A549 (cell line): ENCODE results near the gene CPAMD8.

Experiments
- CBX8 ChIP-seq: fragments of 200-600 bp; sonication (generic); IDR thresholded peaks from 2 replicates; pipeline ENCODE4 v1.6.1; 2016
- CHD2 ChIP-seq: fragments of 150-350 bp; IDR thresholded peaks from 2 replicates; pipeline ENCODE4 v1.6.1; 2014; ENCODE audit warnings: low read length; ENCODE audit not compliant: partially characterized antibody
- CTCF ChIP-seq: fragments of >200 bp; sonication (Bioruptor Twin); formaldehyde crosslinking; IDR thresholded peaks from 3 replicates; pipeline ENCODE4 v1.5.1; 2016
- JUN ChIP-seq, 2 experiments: fragments of >200 bp; sonication (Bioruptor Twin); formaldehyde crosslinking; IDR thresholded peaks; 2 replicates in 1 of 2; 3 replicates in 1 of 2; pipeline ENCODE4 v1.6.1; 2016 to 2017
- KDM1A ChIP-seq: fragments of 200-600 bp; sonication (generic); IDR thresholded peaks from 2 replicates; pipeline ENCODE4 v1.6.1; 2016; ENCODE audit warnings: low read depth, mild to moderate bottlenecking
- RAD21 ChIP-seq, 2 experiments: fragments of >200 bp in 1 of 2; sonication (Bioruptor Twin) in 1 of 2; formaldehyde crosslinking in 1 of 2; IDR thresholded peaks in 1 of 2; conservative IDR thresholded peaks in 1 of 2; 2 replicates in 1 of 2; 3 replicates in 1 of 2; pipeline ENCODE4 v1.6.1; 2012 to 2018; ENCODE audit warnings: inconsistent platforms in 1 of 2
- RFX5 ChIP-seq: fragments of 450-650 bp; IDR thresholded peaks from 2 replicates; pipeline ENCODE4 v1.7.1; 2014; ENCODE audit warnings: antibody characterized with exemption, mild to moderate bottlenecking, moderate library complexity
- SMC3 ChIP-seq: fragments of >200 bp; sonication (Bioruptor Twin); formaldehyde crosslinking; IDR thresholded peaks from 3 replicates; pipeline ENCODE4 v1.6.1; 2018; ENCODE audit warnings: inconsistent platforms

DNA sequence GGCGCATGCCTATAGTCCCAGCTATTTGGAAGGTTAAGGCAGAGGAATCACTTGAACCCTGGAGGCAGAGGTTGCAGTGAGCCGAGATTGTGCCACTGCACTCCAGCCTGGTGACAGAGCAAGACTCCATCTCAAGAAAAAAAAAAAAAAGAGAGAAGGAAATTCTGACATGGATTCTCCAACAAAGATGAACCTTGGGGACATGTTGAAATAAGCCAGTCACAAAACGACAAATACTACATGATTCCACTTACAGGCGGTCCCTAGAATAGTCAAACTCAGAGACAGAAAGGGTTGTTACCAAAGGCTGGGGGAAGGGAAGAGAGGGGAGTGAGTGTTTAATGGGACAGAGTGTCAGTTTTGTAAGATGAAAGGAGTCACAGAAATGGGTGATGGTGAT lies 71.4 kb downstream of the CPAMD8 start:
- TF ChIP-seq SMC3 (no peak), KDM1A (no peak), JUN (IDR thresholded peaks at IDR 0.05) (no peak), CBX8 (no peak), CTCF (no peak), RAD21 (conservative IDR thresholded peaks at IDR 0.05 in 1 of 2, IDR thresholded peaks at IDR 0.05 in 1 of 2) (no peak), CHD2 (no peak), RFX5 (no peak)
